Measurements from ENCODE around the gene HIF3A.

The HIF3A gene

DNA sequence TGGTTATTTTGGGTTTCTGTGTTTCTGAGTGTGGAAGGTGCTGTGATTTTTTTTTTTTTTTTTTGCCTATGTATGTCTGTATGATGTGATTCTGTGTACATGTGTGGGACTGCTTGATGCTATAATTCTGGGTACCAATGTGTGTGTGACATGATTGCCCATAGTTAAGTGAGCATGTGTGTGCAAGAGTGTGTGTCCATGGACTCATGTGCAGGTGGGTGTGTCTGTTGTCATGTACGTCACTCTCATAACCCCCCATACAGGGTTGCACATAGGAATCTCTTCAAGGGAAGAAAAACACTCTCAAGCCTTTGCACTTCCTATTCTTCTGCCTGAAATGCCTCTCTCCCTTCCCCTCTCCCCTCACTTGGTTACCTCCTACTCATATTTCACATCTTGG is 47.5 kb downstream of the HIF3A start:
- Histone ChIP-seq H3F3A (ENCODE audit: insufficient read depth, low read length) (0 out of 2 replicates have a peak, but pooled peaks cover 2% of the 10 kb centered on the region), H3K27me3 (replicated peaks; ENCODE audit: insufficient read depth, low read length) (peaks cover 42% of the 10 kb centered on the region), H3K9me2 (replicated peaks; ENCODE audit: insufficient read depth, low read length) (no peaks in the 10 kb centered on the region), H3K9me3 (replicated peaks; ENCODE audit: insufficient read depth, low read length) (no peaks in the 10 kb centered on the region), H3K9ac (ENCODE audit: low read length) (no peak overlapping the region), H3K27ac (ENCODE audit: low read length) (no peak overlapping the region), H3K36me3 (replicated peaks; ENCODE audit: insufficient read depth, low read length) (no peaks in the 10 kb centered on the region), H2AFZ (ENCODE audit: low read length) (no peak overlapping the region), H3K4me2 (ENCODE audit: low read depth, low read length) (no peak overlapping the region), H3K4me3 (ENCODE audit: low read length) (no peak overlapping the region), H3K79me2 (ENCODE audit: low read length) (peaks cover 25% of the 10 kb centered on the region), H3K4me1 (ENCODE audit: low read length) (peaks cover 17% of the 10 kb centered on the region), H4K20me1 (ENCODE audit: insufficient read depth, low read length) (no peaks in the 10 kb centered on the region)
- DNase-seq = no peak
- TF ChIP-seq EZH2phosphoT487 (IDR thresholded peaks at IDR 0.05; ENCODE audit: low read length) = no peak

GRCh38 chr19:46345157-46345556 is 48.3 kb downstream of the HIF3A start:
- Histone ChIP-seq H3F3A (ENCODE audit: insufficient read depth, low read length) (0 out of 2 replicates have a peak, but pooled peaks cover 6% of the 10 kb centered on the region), H3K9me3 (replicated peaks; ENCODE audit: insufficient read depth, low read length) (no peaks in the 10 kb centered on the region), H3K9ac (ENCODE audit: low read length) (no peak overlapping the region), H3K79me2 (ENCODE audit: low read length) (peaks cover 33% of the 10 kb centered on the region), H3K4me2 (ENCODE audit: low read depth, low read length) (no peak overlapping the region), H3K36me3 (replicated peaks; ENCODE audit: insufficient read depth, low read length) (no peaks in the 10 kb centered on the region), H3K4me3 (ENCODE audit: low read length) (no peak overlapping the region), H3K4me1 (ENCODE audit: low read length) (peaks cover 25% of the 10 kb centered on the region), H2AFZ (ENCODE audit: low read length) (no peak overlapping the region), H3K27me3 (replicated peaks; ENCODE audit: insufficient read depth, low read length) (peaks cover 34% of the 10 kb centered on the region), H3K27ac (ENCODE audit: low read length) (no peak overlapping the region), H4K20me1 (ENCODE audit: insufficient read depth, low read length) (no peaks in the 10 kb centered on the region; the same call in 1 of the 2 replicates), H3K9me2 (replicated peaks; ENCODE audit: insufficient read depth, low read length) (no peaks in the 10 kb centered on the region)
- TF ChIP-seq EZH2phosphoT487 (IDR thresholded peaks at IDR 0.05; ENCODE audit: low read length) (no peak), EZH2 (optimal IDR thresholded peaks at IDR 0.05; ENCODE audit: low read depth, low read length) (no peak)
- TF ChIP-seq, protein P1, sequence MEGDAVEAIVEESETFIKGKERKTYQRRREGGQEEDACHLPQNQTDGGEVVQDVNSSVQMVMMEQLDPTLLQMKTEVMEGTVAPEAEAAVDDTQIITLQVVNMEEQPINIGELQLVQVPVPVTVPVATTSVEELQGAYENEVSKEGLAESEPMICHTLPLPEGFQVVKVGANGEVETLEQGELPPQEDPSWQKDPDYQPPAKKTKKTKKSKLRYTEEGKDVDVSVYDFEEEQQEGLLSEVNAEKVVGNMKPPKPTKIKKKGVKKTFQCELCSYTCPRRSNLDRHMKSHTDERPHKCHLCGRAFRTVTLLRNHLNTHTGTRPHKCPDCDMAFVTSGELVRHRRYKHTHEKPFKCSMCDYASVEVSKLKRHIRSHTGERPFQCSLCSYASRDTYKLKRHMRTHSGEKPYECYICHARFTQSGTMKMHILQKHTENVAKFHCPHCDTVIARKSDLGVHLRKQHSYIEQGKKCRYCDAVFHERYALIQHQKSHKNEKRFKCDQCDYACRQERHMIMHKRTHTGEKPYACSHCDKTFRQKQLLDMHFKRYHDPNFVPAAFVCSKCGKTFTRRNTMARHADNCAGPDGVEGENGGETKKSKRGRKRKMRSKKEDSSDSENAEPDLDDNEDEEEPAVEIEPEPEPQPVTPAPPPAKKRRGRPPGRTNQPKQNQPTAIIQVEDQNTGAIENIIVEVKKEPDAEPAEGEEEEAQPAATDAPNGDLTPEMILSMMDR (IDR thresholded peaks at IDR 0.05; ENCODE audit: low read length) = no peak
- no peak for DNase-seq

DNA sequence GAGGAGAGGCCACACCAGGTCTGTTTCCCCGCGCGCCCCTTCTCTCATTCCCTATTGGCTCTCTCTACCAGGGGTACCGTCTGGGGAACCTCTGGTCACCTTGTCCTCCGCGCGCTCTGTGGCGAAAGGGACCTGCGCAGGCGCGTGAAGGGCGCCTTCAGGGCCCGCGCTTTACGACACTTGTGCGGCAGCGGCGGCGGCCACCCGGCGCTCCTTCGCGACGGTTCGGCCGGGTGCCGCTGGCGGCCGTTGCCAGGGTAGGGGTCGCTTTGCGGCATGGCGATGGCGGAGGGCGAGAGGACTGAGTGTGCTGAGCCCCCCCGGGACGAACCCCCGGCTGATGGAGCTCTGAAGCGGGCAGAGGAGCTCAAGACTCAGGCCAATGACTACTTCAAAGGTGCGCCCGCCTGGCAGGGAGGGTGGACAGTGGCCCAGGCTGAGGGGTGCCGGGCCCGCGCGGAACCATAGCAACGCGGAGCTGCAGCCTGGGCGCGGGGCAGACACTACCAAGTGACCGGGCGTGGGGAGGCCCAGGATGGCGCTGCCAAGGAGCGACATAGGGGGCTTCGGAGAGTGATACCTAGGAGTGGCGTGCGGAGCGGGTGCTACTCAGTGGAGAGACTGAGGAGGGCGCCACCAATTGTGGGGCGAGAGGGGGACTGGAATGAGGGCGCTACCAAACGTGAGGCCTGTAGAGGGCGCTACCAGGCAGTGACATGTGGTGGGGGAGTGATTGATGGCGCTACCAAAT is 50.2 kb downstream of the HIF3A start, which contains the start of gene PPP5C:
Gene PPP5C, plus strand, starts transcription at position 267 of the 751 bp plus-strand sequence. Its CDS starts 10 bp downstream, at position 277.
- H4K20me1 ChIP-seq (ENCODE audit: insufficient read depth, low read length) = peaks cover 6% of the 10 kb centered on the region; the same call in 1 of the 2 replicates
- H3K4me3 ChIP-seq (ENCODE audit: low read length) = peak within 1 kb of the TSS; percentile 96
- peaks cover 15% of the 10 kb centered on the region for H3K27me3 ChIP-seq (replicated peaks; ENCODE audit: insufficient read depth, low read length)
- 0 out of 2 replicates have a peak, but pooled peaks cover 6% of the 10 kb centered on the region for H3F3A ChIP-seq (ENCODE audit: insufficient read depth, low read length)
- peak within 1 kb of the TSS; percentile 89 for H3K9ac ChIP-seq (ENCODE audit: low read length)
- peaks cover 36% of the 10 kb centered on the region for H3K4me1 ChIP-seq (ENCODE audit: low read length)
- peak; percentile 95 for DNase-seq
- H3K79me2 ChIP-seq (ENCODE audit: low read length) = peaks cover 51% of the 10 kb centered on the region
- no peaks in the 10 kb centered on the region; the same call in 1 of the 2 replicates for H3K36me3 ChIP-seq (replicated peaks; ENCODE audit: insufficient read depth, low read length)
- H3K4me2 ChIP-seq (ENCODE audit: low read depth, low read length) = peak within 1 kb of the TSS; percentile 83
- H3K27ac ChIP-seq (ENCODE audit: low read length) = peak within 1 kb of the TSS; percentile 43; the same call in 1 of the 2 replicates
- H3K9me3 ChIP-seq (replicated peaks; ENCODE audit: insufficient read depth, low read length) = no peaks in the 10 kb centered on the region
- peak within 1 kb of the TSS; percentile 93 for H2AFZ ChIP-seq (ENCODE audit: low read length)
- H3K9me2 ChIP-seq (replicated peaks; ENCODE audit: insufficient read depth, low read length) = no peaks in the 10 kb centered on the region
- TF ChIP-seq, protein P1 (IDR thresholded peaks at IDR 0.05; ENCODE audit: low read length) = peak; percentile 99; the same call in 1 of the 2 replicates
- TF ChIP-seq EZH2phosphoT487 (IDR thresholded peaks at IDR 0.05; ENCODE audit: low read length) = no peak

GRCh38 chr19:46347572-46347883 is 50.7 kb downstream of the HIF3A start:
- TF ChIP-seq, protein P1 (IDR thresholded peaks at IDR 0.05; ENCODE audit: low read length) = no peak
- TF ChIP-seq EZH2phosphoT487 (IDR thresholded peaks at IDR 0.05; ENCODE audit: low read length) (no peak), EZH2 (optimal IDR thresholded peaks at IDR 0.05; ENCODE audit: low read depth, low read length) (no peak)
- no peak overlapping the region for H3K27ac ChIP-seq (ENCODE audit: low read length)
- peaks cover 56% of the 10 kb centered on the region for H3K79me2 ChIP-seq (ENCODE audit: low read length)
- H3K9ac ChIP-seq (ENCODE audit: low read length) = peak overlapping the region; percentile 89
- 0 out of 2 replicates have a peak, but pooled peaks cover 6% of the 10 kb centered on the region for H3F3A ChIP-seq (ENCODE audit: insufficient read depth, low read length)
- peak overlapping the region; percentile 82 for H3K4me2 ChIP-seq (ENCODE audit: low read depth, low read length)
- no peaks in the 10 kb centered on the region; the same call in 1 of the 2 replicates for H3K36me3 ChIP-seq (replicated peaks; ENCODE audit: insufficient read depth, low read length)
- peak overlapping the region; percentile 93; the same call in 1 of the 2 replicates for H2AFZ ChIP-seq (ENCODE audit: low read length)
- H4K20me1 ChIP-seq (ENCODE audit: insufficient read depth, low read length) = peaks cover 6% of the 10 kb centered on the region; the same call in 1 of the 2 replicates
- H3K4me1 ChIP-seq (ENCODE audit: low read length) = peaks cover 36% of the 10 kb centered on the region
- DNase-seq = no peak
- H3K9me2 ChIP-seq (replicated peaks; ENCODE audit: insufficient read depth, low read length) = no peaks in the 10 kb centered on the region
- peak overlapping the region; percentile 96 for H3K4me3 ChIP-seq (ENCODE audit: low read length)
- H3K9me3 ChIP-seq (replicated peaks; ENCODE audit: insufficient read depth, low read length) = no peaks in the 10 kb centered on the region
- H3K27me3 ChIP-seq (replicated peaks; ENCODE audit: insufficient read depth, low read length) = peaks cover 10% of the 10 kb centered on the region
